Heart right ventricle (tissue), 16 donors: ENCODE measurements around the gene USP17L15. TPM values are rescaled to one million over a fixed set of nuclear protein-coding genes. Genes with fewer than 3 reads are reported as not detected.
A peak's percentile ranks its signal among the peaks of the same experiment; 100 is the strongest.
"Not testable (repeated sequence)": the region's sequence is repeated elsewhere in the genome, so short reads cannot be mapped to it uniquely, and the experiment has no call there.

Experiments used
- ATAC-seq, 8 donors: fragments of 200-7000 bp; cut with Tn5 transposase; one replicate each; pipeline ENCODE4 v1.9.1; 2020; ENCODE audit warnings: mild to moderate bottlenecking in 8 of 8, moderate library complexity in 8 of 8, moderate number of reproducible peaks in 1 of 8
- DNase-seq, 2 donors: peaks; one replicate each; pipeline ENCODE4 v3.0.0-alpha.2; 2020
- H3K27ac ChIP-seq, 10 donors: fragments of 200-600 bp; sonication (generic) in 2 of 10; one replicate each; pipeline versions ENCODE4 v1.5.0 to v1.8.0; 2020 to 2022; ENCODE audit warnings: mild to moderate bottlenecking in 3 of 10
- H3K27me3 ChIP-seq, 7 donors: fragments of 200-600 bp; one replicate each; pipeline ENCODE4 v1.8.0; 2021 to 2022; ENCODE audit warnings: mild to moderate bottlenecking in 2 of 7
- H3K36me3 ChIP-seq, 9 donors: fragments of 200-600 bp; sonication (generic) in 1 of 9; one replicate each; pipeline versions ENCODE4 v1.5.0 to v1.8.0; 2020 to 2022; ENCODE audit warnings: mild to moderate bottlenecking in 2 of 9
- H3K4me1 ChIP-seq, 9 donors: fragments of 200-600 bp; sonication (generic) in 1 of 9; one replicate each; pipeline versions ENCODE4 v1.5.0 to v1.8.0; 2020 to 2022; ENCODE audit warnings: mild to moderate bottlenecking in 4 of 9
- H3K4me3 ChIP-seq, 10 donors: fragments of 200-600 bp; sonication (generic) in 2 of 10; one replicate each; pipeline versions ENCODE4 v1.5.0 to v1.8.0; 2020 to 2022; ENCODE audit warnings: mild to moderate bottlenecking in 7 of 10, moderate library complexity in 2 of 10
- H3K9me3 ChIP-seq, 11 donors: fragments of 200-600 bp in 10 of 11; sonication (generic) in 2 of 11; one replicate each; pipeline versions ENCODE4 v1.5.0 to v1.8.0; 2013 to 2022; ENCODE audit warnings: mild to moderate bottlenecking in 2 of 11, control low read depth in 1 of 11, moderate library complexity in 1 of 11
- WGBS, 2 donors: extraction: QIAGEN DNeasy Blood & Tissue Kit; methylation state at CpG; one replicate each; pipeline ENCODE4 v1.1.7; 2013; ENCODE audit warnings: inconsistent platforms in 1 of 2; 5-methylcytosine and 5-hydroxymethylcytosine counted together
- intact Hi-C, 10 donors: fragments of 100-400 bp; cut with DNase I; formaldehyde crosslinking; loops; one replicate each; pipeline versions ENCODE4 v1.11.1 to v1.14.2; 2022
- polyA plus RNA-seq, 2 donors: library from polyadenylated mRNA; stranded (reverse); fragments of 200-250 nt; gene quantifications; one replicate each; pipeline ENCODE4 v1.2.3, GENCODE V29; 2013
- total RNA-seq, 10 donors: library from RNA; stranded (reverse); fragmentation: NEBNext Ultra II Directional in 3 of 10; extraction: Animal tissue kit (Norgen Biotek cat#: 25700) in 3 of 10; gene quantifications; one replicate each; pipeline versions ENCODE4 v1.2.1 to v1.2.4, GENCODE V29; 2021 to 2023
- donor health status: Arrhythmogenic right ventricular cardiomyopathy.
- donor health status: ischemic (EF 13 %, LVEDD 7.1; RV severe dilation, severe dysfunction).
- donor health status: healthy with polysubstance abuse.
- donor health status: DM: no; HTN: yes; CAD: no.
- donor health status: DM: no; HTN: no; CAD: no.
- donor health status: ischemic (EF 25% LVEDD 6.9; RV normal size, moderate dysfunction).
- donor health status: ischemic (EF 25% LVEDD 5.7; RV mildly dilated, moderate dysfunction).
- donor health status: healthy.
- donor health status: DM: yes; HTN: yes; CAD: no.
- donor health status: Ischemic cardiomyopathy.
- donor health status: ischemic (EF 35%, LVEDD 5.7; RV mildly dilated, moderate dysfunction).
- donor health status: nonischemic (EF 11% LVEDD 7.7; RV severe dilation, severe dysfunction).
- donor health status: DM: yes; HTN: yes; CAD: no.
- donor health status: PGD.
- donor health status: ischemic (EF 29% LVEDD 5.4; RV normal size, mild dysfunction).
- donor health status: nonischemic (EF 23%, LVEDD 6.1; RV moderate dilation, normal function).

USP17L15 gene
- total and polyA plus RNA-seq, 12 donors: not detected

- DNase-seq, intact Hi-C loops, H3K9me3 ChIP-seq, H3K27ac ChIP-seq, H3K27me3 ChIP-seq, ATAC-seq, H3K36me3 ChIP-seq, H3K4me3 ChIP-seq, H3K4me1 ChIP-seq: not testable (repeated sequence)
- WGBS, 2 donors: no CpG with 5 or more reads among the region's 15 CpGs
These were observed 23.6 kb downstream of the USP17L15 start, which contains the start of gene USP17L20 for GRCh38 chr4:9257824-9258223. TSS of gene USP17L20 (plus strand) at chr4:9258124. CDS start at chr4:9258124, 0 bp downstream.

DNA sequence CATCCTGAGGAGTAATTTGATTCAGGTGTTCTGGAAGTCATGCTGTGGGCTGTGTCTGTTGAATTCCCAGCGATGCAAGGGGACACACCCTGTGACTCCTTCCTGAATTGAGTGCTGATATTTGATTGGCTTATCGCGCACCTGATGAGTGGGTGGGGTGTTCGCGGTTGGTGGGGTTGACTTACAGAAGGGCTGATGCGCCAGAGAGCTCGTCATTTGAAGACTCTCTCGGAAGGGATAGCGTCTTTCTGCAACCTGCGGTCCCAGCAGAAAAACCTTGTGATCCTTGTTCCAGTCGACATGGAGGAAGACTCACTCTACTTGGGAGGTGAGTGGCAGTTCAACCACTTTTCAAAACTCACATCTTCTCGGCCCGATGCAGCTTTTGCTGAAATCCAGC lies 28.4 kb downstream of the USP17L15 start, which contains the start of gene USP17L21:
Gene USP17L21 (plus strand): TSS at position 301 of the 400 bp plus-strand sequence. CDS start 0 bp downstream, at position 301.
- H3K36me3 ChIP-seq, H3K27me3 ChIP-seq, H3K4me3 ChIP-seq, H3K4me1 ChIP-seq, DNase-seq, intact Hi-C loops, H3K27ac ChIP-seq, H3K9me3 ChIP-seq, ATAC-seq: not testable (repeated sequence)
- WGBS, 2 donors: no CpG with 5 or more reads among the region's 13 CpGs

- H3K9me3 ChIP-seq, ATAC-seq, intact Hi-C loops, H3K27ac ChIP-seq, H3K36me3 ChIP-seq, H3K4me3 ChIP-seq, H3K27me3 ChIP-seq, DNase-seq, H3K4me1 ChIP-seq: not testable (repeated sequence)
- no CpG with 5 or more reads among the region's 15 CpGs for WGBS, 2 donors
These were observed 33.1 kb downstream of the USP17L15 start, which contains the start of gene USP17L22 for GRCh38 chr4:9267319-9267718. TSS of gene USP17L22 (plus strand) at chr4:9267619. CDS start at chr4:9267619, 0 bp downstream.

GRCh38 chr4:9271719-9272118 lies 37.5 kb downstream of the USP17L15 start:
- intact Hi-C loops: not testable (repeated sequence)

More at GRCh38 chr4:9271719-9272118, 37.5 kb downstream of the USP17L15 start:
- not testable (repeated sequence) for H3K27me3 ChIP-seq, H3K4me3 ChIP-seq, ATAC-seq, H3K4me1 ChIP-seq, H3K9me3 ChIP-seq, H3K27ac ChIP-seq, H3K36me3 ChIP-seq
- whole genome bisulfite sequencing, 2 donors: 79 to 86% methylated on average over 4 to 5 of the region's 10 CpGs
- peak; percentile 5 to 35 for DNase-seq

Other genes with a start within 250 kb of the USP17L15 start
- not detected for gene FAM90A26, start 64.0 kb upstream of the USP17L15 start, total RNA-seq
- not detected for gene FAM90A26, start 64.0 kb upstream of the USP17L15 start, polyA plus RNA-seq
- gene USP17L10, start 23.7 kb upstream of the USP17L15 start, total RNA-seq: not detected
- gene USP17L10, start 23.7 kb upstream of the USP17L15 start, polyA plus RNA-seq: not detected
- gene USP17L11, start 19.0 kb upstream of the USP17L15 start, total RNA-seq: not detected
- gene USP17L11, start 19.0 kb upstream of the USP17L15 start, polyA plus RNA-seq: not detected
- gene USP17L12, start 14.2 kb upstream of the USP17L15 start, total RNA-seq: not detected
- gene USP17L12, start 14.2 kb upstream of the USP17L15 start, polyA plus RNA-seq: not detected
- not detected for gene USP17L13, start 9.5 kb upstream of the USP17L15 start, total RNA-seq
- not detected for gene USP17L13, start 9.5 kb upstream of the USP17L15 start, polyA plus RNA-seq
- gene USP17L17, start 9.5 kb downstream of the USP17L15 start, total RNA-seq: not detected
- not detected for gene USP17L17, start 9.5 kb downstream of the USP17L15 start, polyA plus RNA-seq
- gene USP17L18, start 14.2 kb downstream of the USP17L15 start, total RNA-seq: not detected
- gene USP17L18, start 14.2 kb downstream of the USP17L15 start, polyA plus RNA-seq: not detected
- not detected for gene USP17L19, start 19.0 kb downstream of the USP17L15 start, total RNA-seq
- gene USP17L19, start 19.0 kb downstream of the USP17L15 start, polyA plus RNA-seq: not detected
- gene USP17L20, start 23.7 kb downstream of the USP17L15 start, total RNA-seq: not detected
- gene USP17L20, start 23.7 kb downstream of the USP17L15 start, polyA plus RNA-seq: not detected
- gene USP17L21, start 28.5 kb downstream of the USP17L15 start, total RNA-seq: not detected
- gene USP17L21, start 28.5 kb downstream of the USP17L15 start, polyA plus RNA-seq: not detected
- not detected for gene USP17L22, start 33.2 kb downstream of the USP17L15 start, total RNA-seq
- gene USP17L22, start 33.2 kb downstream of the USP17L15 start, polyA plus RNA-seq: not detected
- not detected for gene USP17L24, start 90.8 kb downstream of the USP17L15 start, total RNA-seq
- gene USP17L24, start 90.8 kb downstream of the USP17L15 start, polyA plus RNA-seq: not detected
- gene USP17L25, start 95.5 kb downstream of the USP17L15 start, total RNA-seq: not detected
- gene USP17L25, start 95.5 kb downstream of the USP17L15 start, polyA plus RNA-seq: not detected
- not detected for gene USP17L26, start 100.3 kb downstream of the USP17L15 start, total RNA-seq
- gene USP17L26, start 100.3 kb downstream of the USP17L15 start, polyA plus RNA-seq: not detected
- gene USP17L5, start 105.0 kb downstream of the USP17L15 start, total RNA-seq: not detected
- gene USP17L5, start 105.0 kb downstream of the USP17L15 start, polyA plus RNA-seq: not detected
- not detected for gene USP17L27, start 109.8 kb downstream of the USP17L15 start, total RNA-seq
- gene USP17L27, start 109.8 kb downstream of the USP17L15 start, polyA plus RNA-seq: not detected
- not detected for gene USP17L28, start 114.5 kb downstream of the USP17L15 start, total RNA-seq
- gene USP17L28, start 114.5 kb downstream of the USP17L15 start, polyA plus RNA-seq: not detected
- gene USP17L29, start 119.3 kb downstream of the USP17L15 start, total RNA-seq: not detected
- not detected for gene USP17L29, start 119.3 kb downstream of the USP17L15 start, polyA plus RNA-seq
- not detected for gene USP17L30, start 128.7 kb downstream of the USP17L15 start, total RNA-seq
- gene USP17L30, start 128.7 kb downstream of the USP17L15 start, polyA plus RNA-seq: not detected
- not detected for gene DEFB131A, start 210.0 kb downstream of the USP17L15 start, total RNA-seq
- not detected for gene DEFB131A, start 210.0 kb downstream of the USP17L15 start, polyA plus RNA-seq